Activated CD8-positive, alpha-beta memory T cell treated with anti-CD3 and anti-CD28 coated beads, Interleukin-2, amount 10 ng/mL, durations not matched to agents 7 days and 5 days (primary cell): Measurements from ENCODE around the gene DOCK2. TPM values are rescaled to one million over a fixed set of nuclear protein-coding genes. Genes with fewer than 3 reads are reported as not detected.
A peak's percentile ranks its signal among the peaks of the same experiment; 100 is the strongest.

Source experiments
- ATAC-seq: fragments of 150-1000 bp; cut with Tn5 transposase; one replicate; pipeline ENCODE4 v1.10.0; 2021; ENCODE audit warnings: moderate library complexity
- CTCF ChIA-PET: fragments of 350-600 bp; sonication (Branson Sonifier 250); formaldehyde crosslinking; loops from one replicate; lab custom pipeline; 2021; ENCODE audit warnings: antibody characterized with exemption; lab: Charles Lee
- DNase-seq: peaks from one replicate; pipeline ENCODE4 v3.0.0-alpha.2; 2020
- H3K27ac Mint-ChIP-seq: one replicate; pipeline ENCODE4 v1.8.0; 2021; ENCODE audit warnings: mild to moderate bottlenecking, mixed read lengths
- H3K27me3 Mint-ChIP-seq: one replicate; pipeline ENCODE4 v1.8.0; 2021; ENCODE audit warnings: mixed read lengths
- H3K36me3 Mint-ChIP-seq: one replicate; pipeline ENCODE4 v1.8.0; 2021; ENCODE audit warnings: mild to moderate bottlenecking, mixed read lengths
- H3K4me1 Mint-ChIP-seq: one replicate; pipeline ENCODE4 v1.8.0; 2021; ENCODE audit warnings: mixed read lengths
- H3K4me3 Mint-ChIP-seq: one replicate; pipeline ENCODE4 v1.8.0; 2021; ENCODE audit warnings: mild to moderate bottlenecking, moderate library complexity, mixed read lengths
- H3K9me3 Mint-ChIP-seq: one replicate; pipeline ENCODE4 v1.8.0; 2022; ENCODE audit warnings: low read depth, mixed read lengths
- total RNA-seq, 2 experiments: library from RNA; stranded (reverse); gene quantifications; one replicate each; pipeline ENCODE4 v1.2.3, GENCODE V29; 2021

DOCK2 gene
- total RNA-seq, 2 experiments from 2014 or later: 271 to 321 TPM

GRCh38 chr5:169626779-169627178 is 10.3 kb upstream of the DOCK2 start:
- H3K9me3 Mint-ChIP-seq: no peaks in the 10 kb centered on the region
- H3K4me3 Mint-ChIP-seq: no peak overlapping the region
- no peak overlapping the region for H3K27ac Mint-ChIP-seq
- H3K36me3 Mint-ChIP-seq: peaks cover 4% of the 10 kb centered on the region
- DNase-seq (no peak), ATAC-seq (no peak)
- peaks cover 26% of the 10 kb centered on the region for H3K27me3 Mint-ChIP-seq
- peaks cover 12% of the 10 kb centered on the region for H3K4me1 Mint-ChIP-seq
- CTCF ChIA-PET: no interaction called here

- no peak overlapping the region for H3K27ac Mint-ChIP-seq
- H3K4me1 Mint-ChIP-seq: peaks cover 12% of the 10 kb centered on the region
- H3K36me3 Mint-ChIP-seq: peaks cover 4% of the 10 kb centered on the region
- no peak overlapping the region for H3K4me3 Mint-ChIP-seq
- H3K9me3 Mint-ChIP-seq: no peaks in the 10 kb centered on the region
- ATAC-seq (no peak), DNase-seq (no peak)
- H3K27me3 Mint-ChIP-seq: peaks cover 27% of the 10 kb centered on the region
- CTCF ChIA-PET: no interaction called here
Observed at GRCh38 chr5:169627551-169627950, 9.5 kb upstream of the DOCK2 start.

- no peak overlapping the region for H3K27ac Mint-ChIP-seq
- ATAC-seq: no peak
- peaks cover 24% of the 10 kb centered on the region for H3K27me3 Mint-ChIP-seq
- DNase-seq: no peak
- H3K36me3 Mint-ChIP-seq: peaks cover 4% of the 10 kb centered on the region
- H3K4me1 Mint-ChIP-seq: peaks cover 12% of the 10 kb centered on the region
- CTCF ChIA-PET: no interaction called here
- H3K4me3 Mint-ChIP-seq: no peak overlapping the region
- no peaks in the 10 kb centered on the region for H3K9me3 Mint-ChIP-seq
Observed at GRCh38 chr5:169628892-169629291, 8.2 kb upstream of the DOCK2 start.

GRCh38 chr5:169629847-169630548 is 7.1 kb upstream of the DOCK2 start:
- H3K4me3 Mint-ChIP-seq: no peak overlapping the region
- CTCF ChIA-PET: no interaction called here
- peak; percentile 96 for ATAC-seq
- peaks cover 3% of the 10 kb centered on the region for H3K9me3 Mint-ChIP-seq
- H3K27ac Mint-ChIP-seq: peak overlapping the region; percentile 79
- peaks cover 16% of the 10 kb centered on the region for H3K27me3 Mint-ChIP-seq
- H3K36me3 Mint-ChIP-seq: peaks cover 8% of the 10 kb centered on the region
- peaks cover 12% of the 10 kb centered on the region for H3K4me1 Mint-ChIP-seq
- DNase-seq: peak; percentile 60

DNA sequence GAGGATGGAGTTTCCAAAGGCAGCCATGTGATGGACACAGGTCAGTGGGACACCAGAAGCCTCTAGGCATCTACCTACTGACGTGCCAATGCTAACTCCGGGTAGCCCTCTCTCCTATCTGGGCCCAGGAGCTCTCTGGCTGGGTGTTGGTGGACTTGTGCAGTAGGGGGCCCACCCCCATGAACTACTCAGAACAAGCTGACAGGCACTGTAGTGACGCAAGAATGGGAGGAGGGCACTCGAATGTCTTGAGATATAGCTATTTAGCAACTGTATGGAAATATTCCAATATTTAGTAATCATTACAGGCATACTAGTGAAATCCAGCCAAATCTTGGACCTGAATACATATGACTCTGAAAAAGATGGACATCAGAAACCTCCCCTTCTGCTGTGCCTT is 5.7 kb upstream of the DOCK2 start:
- DNase-seq: no peak
- Mint-ChIP-seq H3K36me3 (peaks cover 6% of the 10 kb centered on the region), H3K9me3 (peaks cover 3% of the 10 kb centered on the region), H3K27me3 (peaks cover 9% of the 10 kb centered on the region), H3K4me3 (no peak overlapping the region), H3K27ac (no peak overlapping the region), H3K4me1 (peaks cover 17% of the 10 kb centered on the region)
- CTCF ChIA-PET: interaction anchor here (1.6 kb wide), 1 partner anchor 23 kb away, joined by 3 read pairs; no protein-coding TSS in a partner anchor
- ATAC-seq: no peak

GRCh38 chr5:169632946-169633345 is 4.1 kb upstream of the DOCK2 start:
- Mint-ChIP-seq H3K27ac (no peak overlapping the region), H3K36me3 (peaks cover 7% of the 10 kb centered on the region), H3K27me3 (peaks cover 9% of the 10 kb centered on the region), H3K4me3 (no peak overlapping the region), H3K4me1 (peaks cover 24% of the 10 kb centered on the region), H3K9me3 (peaks cover 3% of the 10 kb centered on the region)
- ATAC-seq (no peak), DNase-seq (no peak)
- CTCF ChIA-PET: no interaction called here

DNA sequence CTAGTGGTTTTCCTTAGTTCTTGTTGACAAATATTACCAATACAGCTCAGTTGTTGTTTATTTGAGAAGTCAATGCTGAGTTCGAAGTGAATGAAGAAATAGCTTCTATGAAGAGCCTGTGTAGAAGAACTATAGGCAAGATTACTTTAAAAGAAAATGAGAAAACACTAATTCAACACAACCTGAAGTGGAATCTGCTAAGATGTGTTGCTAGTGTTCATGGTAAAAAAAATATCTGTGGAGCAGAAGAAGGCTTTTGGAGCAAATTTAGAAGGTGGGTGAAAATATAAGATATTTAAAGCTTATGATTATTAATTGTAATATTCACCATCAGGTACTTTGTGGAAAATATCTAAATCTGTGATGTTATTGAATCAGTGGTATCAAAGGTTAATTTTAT is 2.5 kb upstream of the DOCK2 start:
- Mint-ChIP-seq H3K9me3 (peaks cover 8% of the 10 kb centered on the region), H3K36me3 (peaks cover 24% of the 10 kb centered on the region), H3K4me1 (peaks cover 38% of the 10 kb centered on the region), H3K27me3 (peaks cover 9% of the 10 kb centered on the region), H3K4me3 (no peak overlapping the region), H3K27ac (no peak overlapping the region)
- DNase-seq (no peak), ATAC-seq (no peak)
- CTCF ChIA-PET: interaction anchor here (1.3 kb wide), 2 partner anchors 22 to 51 kb away, joined by 4 read pairs; partner anchors contain the start of gene SPDL1

GRCh38 chr5:169635936-169636335 is 1.1 kb upstream of the DOCK2 start:
- ATAC-seq (no peak), DNase-seq (no peak)
- peaks cover 36% of the 10 kb centered on the region for H3K36me3 Mint-ChIP-seq
- peaks cover 9% of the 10 kb centered on the region for H3K27me3 Mint-ChIP-seq
- H3K4me1 Mint-ChIP-seq: peaks cover 41% of the 10 kb centered on the region
- CTCF ChIA-PET: interaction anchor here (0.7 to 1.4 kb wide), 2 partner anchors 16 to 420 kb away, joined by 3 to 4 read pairs; no protein-coding TSS in a partner anchor
- H3K27ac Mint-ChIP-seq: no peak overlapping the region
- peaks cover 8% of the 10 kb centered on the region for H3K9me3 Mint-ChIP-seq
- peak overlapping the region; percentile 87 for H3K4me3 Mint-ChIP-seq

DNA sequence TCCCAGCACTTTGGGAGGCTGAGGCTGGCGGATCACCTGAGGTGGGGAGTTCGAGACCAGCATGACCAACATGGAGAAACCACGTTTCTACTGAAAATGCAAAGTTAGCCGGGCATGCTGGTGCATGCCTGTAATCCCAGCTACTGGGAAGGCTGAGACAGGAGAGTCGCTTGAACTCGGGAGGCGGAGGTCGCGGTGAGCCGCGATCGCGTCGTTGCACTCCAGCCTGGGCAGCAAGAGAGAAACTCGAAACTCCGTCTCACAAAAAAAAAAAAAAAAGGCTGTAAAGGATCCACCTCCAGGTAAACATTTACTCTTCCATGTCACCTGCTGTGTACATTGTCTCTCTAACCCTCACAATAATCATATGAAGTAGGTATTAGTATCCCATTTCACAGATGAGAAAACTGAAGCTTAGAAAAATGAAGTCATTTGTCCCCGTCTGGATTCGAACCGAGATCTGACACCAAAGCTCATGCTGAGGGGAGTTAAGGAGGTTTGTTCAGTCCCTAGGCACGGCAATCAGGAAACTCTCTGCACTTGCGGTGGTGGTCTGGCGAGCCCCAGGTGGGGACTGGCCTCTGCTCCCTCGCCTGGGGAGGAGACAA is 494 bp upstream of the DOCK2 start:
- H3K27me3 Mint-ChIP-seq: peaks cover 9% of the 10 kb centered on the region
- H3K4me1 Mint-ChIP-seq: peaks cover 48% of the 10 kb centered on the region
- H3K36me3 Mint-ChIP-seq: peaks cover 42% of the 10 kb centered on the region
- CTCF ChIA-PET: interaction anchor here (0.7 to 1.7 kb wide), 4 partner anchors 10 to 420 kb away, joined by 3 to 8 read pairs (median 4); no protein-coding TSS in a partner anchor
- peaks cover 8% of the 10 kb centered on the region for H3K9me3 Mint-ChIP-seq
- H3K4me3 Mint-ChIP-seq: peak overlapping the region; percentile 87
- H3K27ac Mint-ChIP-seq: peak overlapping the region; percentile 94
- ATAC-seq (no peak), DNase-seq (no peak)

- peak overlapping the region; percentile 87 for H3K4me3 Mint-ChIP-seq
- peaks cover 8% of the 10 kb centered on the region for H3K9me3 Mint-ChIP-seq
- peaks cover 57% of the 10 kb centered on the region for H3K4me1 Mint-ChIP-seq
- H3K36me3 Mint-ChIP-seq: peaks cover 50% of the 10 kb centered on the region
- CTCF ChIA-PET: interaction anchor here (0.8 to 1.7 kb wide), 6 partner anchors 9 to 57 kb away, joined by 3 to 10 read pairs (median 4); partner anchors contain the start of gene SPDL1
- peak overlapping the region; percentile 94 for H3K27ac Mint-ChIP-seq
- H3K27me3 Mint-ChIP-seq: peaks cover 6% of the 10 kb centered on the region
- ATAC-seq (peak; percentile 76), DNase-seq (peak; percentile 92)
Observed at GRCh38 chr5:169637549-169638121, 560 bp downstream of the DOCK2 start.

DNA sequence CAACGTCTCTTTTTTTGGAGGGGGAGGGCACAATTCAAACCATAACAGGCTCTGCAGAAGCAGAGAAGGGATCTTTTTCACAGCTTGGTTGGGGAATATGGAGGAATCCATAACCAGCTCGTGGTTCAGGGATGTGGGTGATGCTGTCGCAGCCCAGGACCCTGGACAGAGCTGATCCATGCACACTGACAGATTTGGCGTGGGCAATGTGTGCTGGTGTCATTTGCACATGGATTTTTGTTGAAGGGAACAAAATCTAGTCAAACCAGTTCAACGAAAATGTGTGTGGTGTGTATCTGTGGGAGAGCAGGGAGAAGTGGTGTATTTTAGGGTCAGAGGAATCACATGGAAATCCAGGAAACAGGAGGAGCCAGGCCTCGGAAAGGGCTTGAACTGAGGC is 4.2 kb downstream of the DOCK2 start:
- ATAC-seq (no peak), DNase-seq (no peak)
- H3K4me3 Mint-ChIP-seq: no peak overlapping the region
- peaks cover 79% of the 10 kb centered on the region for H3K4me1 Mint-ChIP-seq
- no peaks in the 10 kb centered on the region for H3K27me3 Mint-ChIP-seq
- H3K9me3 Mint-ChIP-seq: peaks cover 5% of the 10 kb centered on the region
- H3K36me3 Mint-ChIP-seq: peaks cover 68% of the 10 kb centered on the region
- CTCF ChIA-PET: no interaction called here
- H3K27ac Mint-ChIP-seq: no peak overlapping the region

DNA sequence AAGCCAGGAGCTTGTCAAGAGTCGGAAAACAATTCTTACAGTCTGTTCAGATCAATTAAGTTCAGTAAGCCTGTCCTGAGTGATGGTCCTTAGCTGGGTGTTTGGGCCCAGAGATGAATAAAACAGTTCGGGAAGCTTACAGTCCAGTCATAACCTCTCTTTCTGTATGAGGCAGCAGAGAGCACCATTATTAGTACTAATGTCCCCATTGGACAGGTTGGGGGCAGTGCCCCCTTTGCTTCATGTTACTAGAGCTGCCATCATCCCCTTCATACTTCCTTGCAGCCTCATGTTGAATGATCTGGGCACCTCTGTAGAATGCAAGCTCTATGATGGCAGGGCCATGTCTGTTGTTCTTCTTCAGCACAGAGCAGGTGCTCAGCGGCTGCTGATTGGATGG is 9.8 kb downstream of the DOCK2 start:
- CTCF ChIA-PET: interaction anchor here (1.3 to 1.7 kb wide), 3 partner anchors 9 to 10 kb away, joined by 3 to 5 read pairs (median 4); partner anchors contain the start of gene DOCK2
- H3K36me3 Mint-ChIP-seq: peaks cover 56% of the 10 kb centered on the region
- H3K27me3 Mint-ChIP-seq: no peaks in the 10 kb centered on the region
- DNase-seq: no peak
- H3K9me3 Mint-ChIP-seq: no peaks in the 10 kb centered on the region
- peak overlapping the region; percentile 4 for H3K27ac Mint-ChIP-seq
- peaks cover 89% of the 10 kb centered on the region for H3K4me1 Mint-ChIP-seq
- no peak overlapping the region for H3K4me3 Mint-ChIP-seq
- no peak for ATAC-seq

DNA sequence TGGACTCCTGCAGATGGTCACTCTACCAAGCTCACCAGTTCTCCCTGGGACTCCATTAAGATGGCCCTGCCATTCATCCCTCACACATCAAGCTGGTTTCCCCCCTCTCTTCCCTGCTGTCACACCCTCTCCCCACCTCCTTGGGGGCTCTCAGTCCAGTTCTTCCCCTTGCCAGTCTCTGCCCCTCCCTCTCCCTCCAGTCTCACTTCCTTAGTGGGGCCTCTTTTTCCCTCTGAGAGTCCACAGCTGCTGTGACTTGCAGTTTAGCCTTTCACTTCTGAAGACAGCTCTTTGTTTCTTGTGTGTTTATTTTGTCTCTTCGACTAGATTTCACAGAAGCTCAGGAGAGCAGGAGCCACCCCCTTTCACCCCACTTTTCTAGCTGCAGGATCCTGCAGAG is 10.5 kb downstream of the DOCK2 start:
- ATAC-seq: no peak
- no peak for DNase-seq
- H3K9me3 Mint-ChIP-seq: no peaks in the 10 kb centered on the region
- H3K27me3 Mint-ChIP-seq: no peaks in the 10 kb centered on the region
- H3K36me3 Mint-ChIP-seq: peaks cover 54% of the 10 kb centered on the region
- H3K27ac Mint-ChIP-seq: peak overlapping the region; percentile 45
- no peak overlapping the region for H3K4me3 Mint-ChIP-seq
- CTCF ChIA-PET: interaction anchor here (1.3 to 1.7 kb wide), 2 partner anchors 9 to 11 kb away, joined by 3 to 5 read pairs; partner anchors contain the start of gene DOCK2
- H3K4me1 Mint-ChIP-seq: peaks cover 90% of the 10 kb centered on the region
